Adipocyte (in vitro differentiated cells): ENCODE measurements around the gene ADPRH.

Source experiments
- DNase-seq: peaks from one replicate; pipeline ENCODE4 v3.0.0-alpha.2; 2015; ENCODE audit warnings: low read depth
- H3K27me3 ChIP-seq: replicated peaks from 2 replicates; pipeline ENCODE4 v1.7.0; 2013; ENCODE audit warnings: mild to moderate bottlenecking, low read length, moderate library complexity; ENCODE audit not compliant: control insufficient read depth, insufficient read depth
- H3K36me3 ChIP-seq: 2 replicates; pipeline ENCODE4 v1.7.0; 2013; ENCODE audit warnings: low read length, mild to moderate bottlenecking, moderate library complexity; ENCODE audit not compliant: control insufficient read depth, insufficient read depth, severe bottlenecking
- H3K4me1 ChIP-seq: 2 replicates; pipeline ENCODE4 v1.7.0; 2013; ENCODE audit warnings: mild to moderate bottlenecking, low read length, moderate library complexity; ENCODE audit not compliant: control insufficient read depth, insufficient read depth
- H3K4me3 ChIP-seq: 2 replicates; pipeline ENCODE4 v1.7.0; 2013; ENCODE audit warnings: mild to moderate bottlenecking, low read length, moderate library complexity
- H3K9ac ChIP-seq: 2 replicates; pipeline ENCODE4 v1.7.0; 2013; ENCODE audit warnings: mild to moderate bottlenecking, low read length, moderate library complexity
- H3K9me3 ChIP-seq: 2 replicates; pipeline ENCODE4 v1.7.0; 2013; ENCODE audit warnings: mild to moderate bottlenecking, low read length, moderate library complexity; ENCODE audit not compliant: control insufficient read depth

The ADPRH gene

DNA sequence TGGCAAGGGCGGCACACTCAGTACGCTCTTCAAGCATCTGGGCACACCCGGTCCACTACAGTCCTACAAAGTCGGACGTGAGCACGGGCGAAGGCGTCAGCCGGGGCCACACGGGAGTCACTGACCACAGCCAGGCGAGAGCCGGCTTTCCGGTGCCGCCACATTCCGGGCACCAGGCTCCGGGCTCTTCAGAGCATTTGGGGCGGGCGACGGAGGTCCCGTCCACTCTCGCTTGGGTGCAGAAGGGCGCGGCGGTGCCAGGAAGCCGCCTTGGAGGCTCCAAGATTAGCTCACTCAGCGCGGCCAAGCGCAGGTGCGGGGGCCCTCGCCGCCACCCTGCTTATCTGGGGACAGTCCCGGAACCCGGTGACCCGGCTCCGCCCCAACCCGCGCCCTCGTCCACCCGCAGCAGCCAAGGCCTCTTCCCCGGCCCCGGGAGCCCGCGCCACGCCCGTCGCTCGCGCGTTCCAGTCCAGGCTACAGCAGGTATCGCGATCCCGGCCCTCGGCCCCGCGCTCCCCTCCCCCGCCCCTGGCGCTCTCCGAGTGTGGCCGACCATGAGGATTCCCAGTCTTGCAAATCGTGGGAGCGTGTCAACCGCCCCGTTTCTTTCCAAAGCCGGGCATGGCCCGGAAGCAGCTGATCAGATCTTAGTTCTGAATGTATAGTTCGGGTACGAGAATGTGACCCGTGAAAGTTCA, at the start of gene ADPRH:
TSS of gene ADPRH (plus strand) at position 127 of the 701 bp plus-strand sequence. CDS start 2,678 bp downstream, outside the sequence.
- Histone ChIP-seq H3K9ac (peak within 1 kb of the TSS; percentile 81), H3K4me1 (peaks cover 14% of the 10 kb centered on the region), H3K36me3 (no peaks in the 10 kb centered on the region), H3K9me3 (no peaks in the 10 kb centered on the region), H3K4me3 (peak within 1 kb of the TSS; percentile 76), H3K27me3 (no peaks in the 10 kb centered on the region)
- DNase-seq: peak; percentile 59

DNA sequence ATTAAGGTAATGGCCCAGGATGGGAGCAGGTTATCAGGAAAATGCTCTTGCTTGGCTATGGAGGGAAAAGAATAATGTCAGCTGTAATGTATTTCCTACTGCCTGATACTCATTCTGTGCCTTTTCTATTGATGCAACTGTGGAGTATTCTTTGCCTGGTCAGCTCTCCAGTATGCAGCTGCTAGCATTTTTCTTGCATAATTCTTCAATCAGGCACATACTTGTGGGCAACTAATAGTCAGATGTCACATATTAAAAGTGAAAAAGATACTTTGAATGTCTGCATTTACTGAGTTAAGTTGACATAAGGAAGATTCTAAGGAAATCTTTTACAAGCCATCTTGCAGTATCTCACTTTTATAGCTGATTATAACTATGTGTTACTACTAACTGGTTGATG, 49.4 kb upstream of the ADPRH start:
- Histone ChIP-seq H3K27me3 (no peaks in the 10 kb centered on the region), H3K4me1 (peaks cover 12% of the 10 kb centered on the region), H3K4me3 (no peak overlapping the region), H3K36me3 (peaks cover 10% of the 10 kb centered on the region), H3K9me3 (no peaks in the 10 kb centered on the region), H3K9ac (no peak overlapping the region)
- DNase-seq: peak; percentile 73

- peaks cover 12% of the 10 kb centered on the region for H3K4me1 ChIP-seq
- no peak overlapping the region for H3K9ac ChIP-seq
- peaks cover 5% of the 10 kb centered on the region for H3K36me3 ChIP-seq
- H3K9me3 ChIP-seq: no peaks in the 10 kb centered on the region
- no peaks in the 10 kb centered on the region for H3K27me3 ChIP-seq
- no peak overlapping the region for H3K4me3 ChIP-seq
- DNase-seq: no peak
Measured at GRCh38 chr3:119530456-119530855, 48.8 kb upstream of the ADPRH start.

GRCh38 chr3:119531151-119531550, 48.1 kb upstream of the ADPRH start:
- H3K9me3 ChIP-seq: no peaks in the 10 kb centered on the region
- H3K27me3 ChIP-seq: no peaks in the 10 kb centered on the region
- DNase-seq: no peak
- H3K36me3 ChIP-seq: peaks cover 2% of the 10 kb centered on the region
- no peak overlapping the region for H3K9ac ChIP-seq
- H3K4me3 ChIP-seq: no peak overlapping the region
- H3K4me1 ChIP-seq: peaks cover 12% of the 10 kb centered on the region

DNA sequence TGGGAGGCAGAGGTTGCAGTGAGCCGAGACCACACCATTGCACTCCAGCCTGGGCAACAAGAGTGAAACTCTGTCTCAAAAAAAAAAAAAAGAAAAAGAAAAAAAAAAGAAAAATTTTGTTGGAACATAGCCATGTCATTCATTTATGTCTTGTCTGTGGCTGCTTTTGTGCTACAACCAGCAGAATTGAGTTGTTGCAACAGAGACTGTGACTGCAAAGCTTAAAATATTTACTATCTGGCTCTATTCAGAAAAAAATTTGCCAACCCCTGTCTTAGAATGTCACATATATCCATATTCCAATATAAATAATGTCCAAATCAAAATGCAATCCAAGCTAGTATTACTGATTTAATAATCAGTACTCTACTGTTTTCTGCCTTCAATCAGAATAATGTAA, 45.0 kb upstream of the ADPRH start:
- H3K4me3 ChIP-seq: no peak overlapping the region
- H3K4me1 ChIP-seq: peaks cover 12% of the 10 kb centered on the region
- no peak overlapping the region for H3K9ac ChIP-seq
- H3K36me3 ChIP-seq: no peaks in the 10 kb centered on the region
- no peak for DNase-seq
- no peaks in the 10 kb centered on the region for H3K27me3 ChIP-seq
- H3K9me3 ChIP-seq: no peaks in the 10 kb centered on the region

DNA sequence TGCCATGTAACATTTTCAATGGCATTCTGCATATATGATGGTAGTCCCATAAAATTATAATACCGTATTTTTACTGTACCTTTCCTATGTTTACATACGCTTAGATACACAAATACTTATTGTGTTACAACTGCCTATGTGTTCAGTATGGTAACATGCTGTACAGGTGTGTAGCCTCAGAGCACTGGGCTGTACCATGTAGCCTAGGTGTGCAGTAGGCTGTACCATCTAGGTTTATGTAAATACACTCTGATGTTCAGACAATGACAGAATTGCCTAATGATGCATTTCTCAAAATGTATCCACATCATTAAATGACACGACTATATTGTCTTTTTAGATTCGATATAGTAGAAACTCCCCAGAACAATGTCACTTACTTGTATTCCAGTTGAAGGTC, 42.5 kb upstream of the ADPRH start:
- H3K4me3 ChIP-seq: no peak overlapping the region
- no peaks in the 10 kb centered on the region for H3K9me3 ChIP-seq
- H3K9ac ChIP-seq: no peak overlapping the region
- no peaks in the 10 kb centered on the region for H3K4me1 ChIP-seq
- no peaks in the 10 kb centered on the region for H3K36me3 ChIP-seq
- DNase-seq: no peak
- no peaks in the 10 kb centered on the region for H3K27me3 ChIP-seq

GRCh38 chr3:119538772-119539171, 40.5 kb upstream of the ADPRH start:
- DNase-seq: no peak

DNA sequence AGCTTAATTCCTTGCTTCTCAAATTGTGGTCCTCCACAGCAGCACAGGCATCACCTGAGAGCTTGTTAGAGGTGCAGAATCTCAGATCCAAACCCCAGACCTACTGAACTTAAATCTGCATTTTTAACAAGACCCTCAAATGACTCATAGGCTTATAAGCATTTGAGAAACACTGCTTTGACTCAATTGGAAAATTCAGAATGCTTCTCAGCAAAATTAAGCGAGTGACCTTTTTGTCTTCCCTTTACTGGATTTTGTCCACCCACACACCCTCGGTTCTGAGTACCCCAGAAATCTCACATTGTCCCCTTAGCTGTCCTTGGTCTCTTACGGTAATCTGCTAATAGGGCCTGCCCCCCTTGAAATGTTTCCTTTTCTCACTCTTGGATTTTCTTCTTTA, 37.7 kb upstream of the ADPRH start:
- H3K36me3 ChIP-seq: no peaks in the 10 kb centered on the region
- no peaks in the 10 kb centered on the region for H3K27me3 ChIP-seq
- H3K9me3 ChIP-seq: peaks cover 7% of the 10 kb centered on the region
- DNase-seq: no peak
- no peak overlapping the region for H3K9ac ChIP-seq
- H3K4me3 ChIP-seq: no peak overlapping the region
- no peaks in the 10 kb centered on the region for H3K4me1 ChIP-seq

More at GRCh38 chr3:119538772-119539171, 40.5 kb upstream of the ADPRH start:
- Histone ChIP-seq H3K4me1 (no peaks in the 10 kb centered on the region), H3K9me3 (peaks cover 7% of the 10 kb centered on the region), H3K4me3 (no peak overlapping the region), H3K27me3 (no peaks in the 10 kb centered on the region), H3K36me3 (no peaks in the 10 kb centered on the region), H3K9ac (no peak overlapping the region)

GRCh38 chr3:119542168-119542767, 37.0 kb upstream of the ADPRH start:
- Histone ChIP-seq H3K4me1 (no peaks in the 10 kb centered on the region), H3K4me3 (no peak overlapping the region), H3K9me3 (peaks cover 7% of the 10 kb centered on the region), H3K9ac (no peak overlapping the region), H3K36me3 (no peaks in the 10 kb centered on the region), H3K27me3 (no peaks in the 10 kb centered on the region)
- no peak for DNase-seq

DNA sequence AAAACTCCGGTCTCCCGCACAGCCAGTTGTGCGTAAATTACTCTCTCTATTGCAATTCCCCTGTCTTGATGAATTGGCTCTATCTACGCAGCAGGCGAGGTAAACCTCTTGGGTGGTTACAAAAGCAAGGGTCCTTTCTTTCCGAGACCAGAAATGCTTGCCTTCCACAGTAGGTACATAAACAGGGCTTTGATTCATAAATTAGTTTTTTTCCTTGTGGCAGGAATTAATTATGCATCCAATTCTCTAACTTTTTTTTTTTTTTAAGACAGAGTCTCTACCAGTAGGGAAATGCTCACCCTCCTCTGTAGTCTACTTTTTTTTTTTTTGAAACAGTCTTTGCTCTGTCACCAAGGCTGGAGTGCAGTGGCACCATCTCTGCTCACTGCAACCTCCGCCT, 36.1 kb upstream of the ADPRH start:
- no peaks in the 10 kb centered on the region for H3K36me3 ChIP-seq
- H3K9ac ChIP-seq: no peak overlapping the region
- no peak for DNase-seq
- H3K9me3 ChIP-seq: peaks cover 7% of the 10 kb centered on the region
- no peak overlapping the region for H3K4me3 ChIP-seq
- no peaks in the 10 kb centered on the region for H3K4me1 ChIP-seq
- no peaks in the 10 kb centered on the region for H3K27me3 ChIP-seq

- no peaks in the 10 kb centered on the region for H3K36me3 ChIP-seq
- no peaks in the 10 kb centered on the region for H3K27me3 ChIP-seq
- no peak for DNase-seq
- no peaks in the 10 kb centered on the region for H3K4me1 ChIP-seq
- H3K9ac ChIP-seq: no peak overlapping the region
- H3K4me3 ChIP-seq: no peak overlapping the region
- peaks cover 7% of the 10 kb centered on the region for H3K9me3 ChIP-seq
Measured at GRCh38 chr3:119547227-119547626, 32.1 kb upstream of the ADPRH start.
